ENCODE measurements around the gene SMIM26. TPM values are rescaled to one million over a fixed set of nuclear protein-coding genes. Genes with fewer than 3 reads are reported as not detected.

The SMIM26 gene
- total and polyA plus RNA-seq, 2 of the 13 experiments (the other 11 are each of a cell fraction or from before 2014, with no cell fraction given) = 214 to 249 TPM

- TF ChIP-seq EP300 (IDR thresholded peaks at IDR 0.05; ENCODE audit: low read depth in 2 of 2, low read length in 2 of 2) = no peak
- no peak for TF ChIP-seq EP300 (CRISPR knock-in tag; IDR thresholded peaks at IDR 0.05; ENCODE audit: borderline replicate concordance)
- peak; percentile 64 for TF ChIP-seq SPEN (CRISPR knock-in tag; IDR thresholded peaks at IDR 0.05; ENCODE audit: low read depth)
- TF ChIP-seq ZFP82 (CRISPR knock-in tag; IDR thresholded peaks at IDR 0.05; ENCODE audit: borderline replicate concordance) = no peak; the same call in 1 of the 2 replicates
- no peak for TF ChIP-seq CCAR2 (optimal IDR thresholded peaks at IDR 0.05; ENCODE audit: low read depth, low read length)
- TF ChIP-seq ETV5 (CRISPR knock-in tag; IDR thresholded peaks at IDR 0.05; ENCODE audit: borderline replicate concordance) = peak; percentile 7; the same call in 1 of the 2 replicates
- no peak for TF ChIP-seq SP140L (CRISPR knock-in tag; IDR thresholded peaks at IDR 0.05; ENCODE audit: borderline replicate concordance)
- 0 out of 2 replicates have a peak, but pooled peaks have one; percentile 63 for TF ChIP-seq CBFB (CRISPR knock-in tag; IDR thresholded peaks at IDR 0.05)
- no peak for TF ChIP-seq U2AF1 (optimal IDR thresholded peaks at IDR 0.05; ENCODE audit: low read depth, low read length)
- TF ChIP-seq SIX4 (CRISPR knock-in tag; IDR thresholded peaks at IDR 0.05) = no peak
- peak; percentile 97 for TF ChIP-seq SALL2 (CRISPR knock-in tag; IDR thresholded peaks at IDR 0.05)
- peak; percentile 61; the same call in 1 of the 2 replicates for TF ChIP-seq ZSCAN21 (CRISPR knock-in tag; IDR thresholded peaks at IDR 0.05; ENCODE audit: borderline replicate concordance)
- TF ChIP-seq GATAD2A (CRISPR knock-in tag; IDR thresholded peaks at IDR 0.05) = no peak; the same call in 1 of the 2 replicates
- 0 out of 2 replicates have a peak, but pooled peaks have one; percentile 13 for TF ChIP-seq MIER2 (CRISPR knock-in tag; IDR thresholded peaks at IDR 0.05)
- peak; percentile 64; the same call in 1 of the 2 replicates for TF ChIP-seq GFI1 (CRISPR knock-in tag; IDR thresholded peaks at IDR 0.05; ENCODE audit: borderline replicate concordance)
- TF ChIP-seq ZNF451 (CRISPR knock-in tag; IDR thresholded peaks at IDR 0.05) = no peak; the same call in 1 of the 2 replicates
- TF ChIP-seq ZNF569 (CRISPR knock-in tag; IDR thresholded peaks at IDR 0.05; ENCODE audit: borderline replicate concordance) = no peak
- TF ChIP-seq HMGA1 (CRISPR knock-in tag; conservative IDR thresholded peaks at IDR 0.05) = no peak
- TF ChIP-seq SIN3A (IDR thresholded peaks at IDR 0.05; ENCODE audit: borderline replicate concordance, low read depth, low read length) = peak; percentile 86; the same call in 1 of the 2 replicates
- TF ChIP-seq FOSL1 (CRISPR knock-in tag; IDR thresholded peaks at IDR 0.05; ENCODE audit: borderline replicate concordance) = no peak
- TF ChIP-seq ZNF513 (CRISPR knock-in tag; conservative IDR thresholded peaks at IDR 0.05) = no peak
- TF ChIP-seq ZNF597 (CRISPR knock-in tag; IDR thresholded peaks at IDR 0.05) = no peak
- 0 out of 2 replicates have a peak, but pooled peaks have one; percentile 73 for TF ChIP-seq ZNF180 (CRISPR knock-in tag; IDR thresholded peaks at IDR 0.05; ENCODE audit: borderline replicate concordance, low read depth)
- TF ChIP-seq ZSCAN29 (CRISPR knock-in tag; conservative IDR thresholded peaks at IDR 0.05) = no peak
- peak; percentile 84 for TF ChIP-seq BORCS8-MEF2B (CRISPR knock-in tag; IDR thresholded peaks at IDR 0.05)
- no peak for TF ChIP-seq NFE2L1 (CRISPR knock-in tag; IDR thresholded peaks at IDR 0.05; ENCODE audit: borderline replicate concordance)
- no peak for TF ChIP-seq ZBTB25 (CRISPR knock-in tag; IDR thresholded peaks at IDR 0.05)
Observed at GRCh38 chr20:18587665-18588573, 20.7 kb downstream of the SMIM26 start, which contains the start of gene DTD1 (continued).

Measured in HepG2 (cell line).